H1 (cell line): Measurements from ENCODE around the gene DRD1. TPM values are rescaled to one million over a fixed set of nuclear protein-coding genes. Genes with fewer than 3 reads are reported as not detected.

Experiments used
- CTCF ChIA-PET: fragments of 300-600 bp; sonication (Branson Sonifier 250); formaldehyde crosslinking; loops from one replicate; lab custom pipeline; 2021; ENCODE audit not compliant: partially characterized antibody; lab: Charles Lee
- POLR2A ChIA-PET: fragments of 300-600 bp; sonication (Branson Sonifier 250); formaldehyde crosslinking; loops from one replicate; lab custom pipeline; 2021; ENCODE audit warnings: inconsistent platforms; ENCODE audit not compliant: partially characterized antibody; lab: Charles Lee
- DNase-seq, 2 experiments: peaks; one replicate each; pipeline versions ENCODE4 v3.0.0 to v3.0.0-alpha.2; 2010 to 2022; ENCODE audit warnings: low spot score in 2 of 2, low read depth in 1 of 2, mixed read lengths in 1 of 2
- FAIRE-seq: peaks from 2 replicates; lab custom pipeline; 2011; peaks lifted over from hg19 to GRCh38; lab: Jason Lieb, UNC
- H2AFZ ChIP-seq: 2 replicates; pipeline ENCODE4 v1.8.1; 2012; ENCODE audit warnings: low read length, inconsistent platforms
- H2AK5ac ChIP-seq: 2 replicates; pipeline ENCODE4 v1.6.1; 2013; ENCODE audit warnings: low read depth, low read length
- H2BK120ac ChIP-seq: replicated peaks from 2 replicates; pipeline ENCODE3; 2013; ENCODE audit warnings: low read depth, low read length, inconsistent platforms
- H2BK12ac ChIP-seq: 2 replicates; pipeline ENCODE4 v1.6.1; 2013; ENCODE audit warnings: low read depth, low read length
- H2BK15ac ChIP-seq: 2 replicates; pipeline ENCODE4 v1.6.1; 2013; ENCODE audit warnings: low read length
- H2BK20ac ChIP-seq: 2 replicates; pipeline ENCODE4 v1.6.1; 2013; ENCODE audit warnings: low read length
- H2BK5ac ChIP-seq: 2 replicates; pipeline ENCODE4 v1.6.1; 2013; ENCODE audit warnings: low read depth, low read length
- H3K14ac ChIP-seq: 2 replicates; pipeline ENCODE4 v1.6.1; 2013; ENCODE audit warnings: inconsistent platforms; ENCODE audit not compliant: insufficient read length
- H3K18ac ChIP-seq: 2 replicates; pipeline ENCODE4 v1.6.1; 2013; ENCODE audit warnings: low read length; ENCODE audit errors: extremely low read depth
- H3K23ac ChIP-seq: 2 replicates; pipeline ENCODE4 v1.6.1; 2013; ENCODE audit warnings: inconsistent platforms; ENCODE audit not compliant: insufficient read length
- H3K23me2 ChIP-seq: 2 replicates; pipeline ENCODE4 v1.6.1; 2013; ENCODE audit warnings: low read depth, low read length
- H3K27ac ChIP-seq: 2 replicates; pipeline ENCODE4 v1.6.1; 2011; ENCODE audit warnings: low read depth, low read length, inconsistent platforms
- H3K27me3 ChIP-seq, 4 experiments: replicated peaks in 1 of 4; 1 replicate in 1 of 4; 2 replicates in 3 of 4; pipeline versions ENCODE4 v1.6.1 to v1.8.1; 2011 to 2013; ENCODE audit warnings: low read length in 3 of 4, mild to moderate bottlenecking in 3 of 4, inconsistent platforms in 2 of 4, mixed read lengths in 2 of 4, moderate library complexity in 1 of 4; ENCODE audit not compliant: control insufficient read depth in 3 of 4, insufficient read depth in 3 of 4; ENCODE audit errors: extremely low read depth in 1 of 4
- H3K36me3 ChIP-seq, 4 experiments: 2 replicates each; pipeline versions ENCODE4 v1.6.1 to v1.8.1; 2011 to 2013; ENCODE audit warnings: mild to moderate bottlenecking in 4 of 4, low read length in 3 of 4, moderate library complexity in 2 of 4, control low read depth in 1 of 4, inconsistent platforms in 1 of 4; ENCODE audit not compliant: insufficient read depth in 4 of 4, control insufficient read depth in 2 of 4
- H3K4ac ChIP-seq: replicated peaks from 2 replicates; pipeline ENCODE3; 2013; ENCODE audit warnings: low read length, low read depth, mixed read lengths, inconsistent platforms; ENCODE audit not compliant: insufficient read length
- H3K4me1 ChIP-seq, 4 experiments: replicated peaks in 1 of 4; 1 replicate in 1 of 4; 2 replicates in 3 of 4; pipeline versions ENCODE4 v1.6.1 to v1.8.1; 2011 to 2013; ENCODE audit warnings: low read length in 3 of 4, inconsistent platforms in 2 of 4, mixed read lengths in 1 of 4; ENCODE audit not compliant: insufficient read depth in 4 of 4, control insufficient read depth in 3 of 4
- H3K4me2 ChIP-seq, 2 experiments: 2 replicates each; pipeline versions ENCODE4 v1.6.1 to v1.8.1; 2011 to 2013; ENCODE audit warnings: low read depth in 2 of 2, low read length in 2 of 2, control low read depth in 1 of 2, inconsistent platforms in 1 of 2, mild to moderate bottlenecking in 1 of 2; ENCODE audit not compliant: insufficient read depth in 1 of 2
- H3K4me3 ChIP-seq, 4 experiments: fragments of 200-600, 300-600 bp in 1 of 4; sonication (generic), shearing (Covaris generic), sonication (Bioruptor Twin) in 1 of 4; 2 replicates each; pipeline versions ENCODE4 v1.5.1 to v1.8.1; 2011 to 2016; ENCODE audit warnings: low read length in 4 of 4, low read depth in 3 of 4, control low read depth in 2 of 4, inconsistent platforms in 2 of 4, mild to moderate bottlenecking in 2 of 4, mixed read lengths in 1 of 4, moderate library complexity in 1 of 4; ENCODE audit not compliant: insufficient read depth in 2 of 4; ENCODE audit errors: extremely low read depth in 1 of 4
- H3K56ac ChIP-seq: replicated peaks from 2 replicates; pipeline ENCODE3; 2013; ENCODE audit warnings: low read depth, mild to moderate bottlenecking, mixed read lengths, low read length, inconsistent platforms; ENCODE audit not compliant: insufficient read length
- H3K79me1 ChIP-seq: 2 replicates; pipeline ENCODE4 v1.6.1; 2013; ENCODE audit warnings: low read depth, low read length, control low read depth
- H3K79me2 ChIP-seq, 2 experiments: 2 replicates each; pipeline versions ENCODE4 v1.6.1 to v1.8.1; 2012 to 2013; ENCODE audit warnings: low read length in 2 of 2, mild to moderate bottlenecking in 2 of 2, inconsistent platforms in 1 of 2; ENCODE audit not compliant: insufficient read depth in 2 of 2, control insufficient read depth in 1 of 2
- H3K9ac ChIP-seq, 4 experiments: replicated peaks in 1 of 4; 1 replicate in 1 of 4; 2 replicates in 3 of 4; pipeline versions ENCODE4 v1.6.1 to v1.8.1; 2011 to 2013; ENCODE audit warnings: low read depth in 3 of 4, low read length in 3 of 4, control low read depth in 2 of 4, mild to moderate bottlenecking in 2 of 4, moderate library complexity in 2 of 4, inconsistent platforms in 1 of 4; ENCODE audit errors: extremely low read depth in 1 of 4
- H3K9me3 ChIP-seq, 2 experiments: 2 replicates each; pipeline versions ENCODE4 v1.6.1 to v1.8.1; 2012 to 2013; ENCODE audit warnings: mild to moderate bottlenecking in 2 of 2, moderate library complexity in 2 of 2, control low read depth in 1 of 2, inconsistent platforms in 1 of 2, low read depth in 1 of 2, low read length in 1 of 2, mixed read lengths in 1 of 2; ENCODE audit not compliant: insufficient read depth in 2 of 2
- H4K20me1 ChIP-seq, 2 experiments: replicated peaks in 1 of 2; 2 replicates each; pipeline versions ENCODE3 to v1.8.1; 2011 to 2013; ENCODE audit warnings: inconsistent platforms in 2 of 2, low read length in 2 of 2, mild to moderate bottlenecking in 1 of 2; ENCODE audit not compliant: insufficient read depth in 2 of 2, control insufficient read depth in 1 of 2
- H4K5ac ChIP-seq: 2 replicates; pipeline ENCODE4 v1.6.1; 2013; ENCODE audit warnings: low read length, low read depth, mixed read lengths, inconsistent platforms; ENCODE audit not compliant: insufficient read length
- H4K8ac ChIP-seq: 2 replicates; pipeline ENCODE4 v1.8.0; 2013; ENCODE audit warnings: mild to moderate bottlenecking, moderate library complexity, low read length, inconsistent platforms; ENCODE audit not compliant: insufficient read depth; ENCODE audit errors: extremely low read depth
- H4K91ac ChIP-seq: replicated peaks from 2 replicates; pipeline ENCODE3; 2013; ENCODE audit warnings: low read length, mixed read lengths, inconsistent platforms; ENCODE audit not compliant: insufficient read length
- BACH1 ChIP-seq: IDR thresholded peaks from 2 replicates; pipeline ENCODE4 v1.6.1; 2012; ENCODE audit warnings: low read length, improper control_type of control experiment
- CBX5 ChIP-seq: fragments of 300-800, 300-1000 bp; sonication (generic); IDR thresholded peaks from 2 replicates; pipeline ENCODE4 v1.7.1; 2016; ENCODE audit warnings: antibody characterized with exemption, low read length, low read depth
- GTF2F1 ChIP-seq: IDR thresholded peaks from 2 replicates; pipeline ENCODE4 v1.6.1; 2012; ENCODE audit warnings: low read depth, low read length, improper control_type of control experiment, borderline replicate concordance
- HDAC6 ChIP-seq: IDR thresholded peaks from one replicate; pipeline ENCODE4 v1.7.1; 2012; ENCODE audit warnings: low read depth, mild to moderate bottlenecking, inconsistent platforms, low read length, moderate library complexity
- MAFK ChIP-seq: IDR thresholded peaks from 2 replicates; pipeline ENCODE4 v1.6.1; 2012; ENCODE audit warnings: low read depth, mild to moderate bottlenecking, improper control_type of control experiment, low read length
- RAD21 ChIP-seq, 2 experiments: IDR thresholded peaks in 1 of 2; conservative IDR thresholded peaks in 1 of 2; 2 replicates each; pipeline ENCODE4 v1.6.1; 2011; ENCODE audit warnings: low read depth in 2 of 2, low read length in 2 of 2, improper control_type of control experiment in 1 of 2, inconsistent platforms in 1 of 2, mild to moderate bottlenecking in 1 of 2, moderate library complexity in 1 of 2
- SIRT6 ChIP-seq: IDR thresholded peaks from one replicate; pipeline ENCODE4 v1.7.1; 2012; ENCODE audit warnings: low read length, inconsistent platforms
- SP1 ChIP-seq: IDR thresholded peaks from 2 replicates; pipeline ENCODE4 v1.6.1; 2011; ENCODE audit warnings: low read depth, low read length
- TAF1 ChIP-seq: IDR thresholded peaks from 2 replicates; pipeline ENCODE4 v1.6.1; 2011; ENCODE audit warnings: mild to moderate bottlenecking, low read depth, low read length
- TAF7 ChIP-seq: optimal IDR thresholded peaks from 2 replicates; pipeline ENCODE3; 2011; ENCODE audit warnings: low read depth, mild to moderate bottlenecking, inconsistent platforms, low read length, moderate library complexity, borderline replicate concordance
- TBP ChIP-seq: IDR thresholded peaks from 2 replicates; pipeline ENCODE4 v1.6.1; 2011; ENCODE audit warnings: low read depth, low read length, improper control_type of control experiment
- TCF12 ChIP-seq: IDR thresholded peaks from 2 replicates; pipeline ENCODE4 v1.6.1; 2011; ENCODE audit warnings: low read depth, mild to moderate bottlenecking, low read length
- WGBS, 2 experiments: shearing (Covaris generic) in 1 of 2; methylation state at CpG; one replicate each; pipeline versions ENCODE4 v1.1.6 to v1.1.7; 2013 to 2015; ENCODE audit warnings: low lambda C conversion rate in 2 of 2, mixed read lengths in 2 of 2, inconsistent platforms in 1 of 2, low coverage in 1 of 2, missing lambda C conversion rate in 1 of 2; ENCODE audit not compliant: insufficient replicate concordance in 2 of 2, insufficient coverage in 1 of 2, insufficient read length in 1 of 2; ENCODE audit errors: extremely low coverage in 1 of 2, missing lambda C conversion rate in 1 of 2; 5-methylcytosine and 5-hydroxymethylcytosine counted together
- polyA plus RNA-seq, 7 experiments: library from polyadenylated mRNA; depleted of rRNA in 3 of 7; stranded (reverse) in 5 of 7; unstranded in 2 of 7; fragments of >200 nt in 5 of 7; fragments of 200-250 nt in 2 of 7; gene quantifications; 1 replicate in 5 of 7; 2 replicates in 1 of 7; 4 replicates in 1 of 7; pipeline versions ENCODE4 v1.2.1 to v1.2.3, GENCODE V29; 2011 to 2013; ENCODE audit warnings: missing spikeins in 2 of 7, mixed read lengths in 2 of 7
- total RNA-seq: library from RNA; stranded (reverse); fragmentation: NEBNext Ultra II Directional; extraction: Animal tissue kit (Norgen Biotek cat#: 25700); gene quantifications from 2 replicates; pipeline ENCODE4 v1.2.1, GENCODE V29; 2021
- TF ChIP-seq, protein P1 (sequence below): IDR thresholded peaks from 2 replicates; pipeline ENCODE4 v1.6.1; 2012; ENCODE audit warnings: inconsistent platforms

DRD1 gene
- total and polyA plus RNA-seq, 2 of the 8 experiments (the other 6 are each of a cell fraction or from before 2014, with no cell fraction given) = 0.03 to 0.19 TPM

DNA sequence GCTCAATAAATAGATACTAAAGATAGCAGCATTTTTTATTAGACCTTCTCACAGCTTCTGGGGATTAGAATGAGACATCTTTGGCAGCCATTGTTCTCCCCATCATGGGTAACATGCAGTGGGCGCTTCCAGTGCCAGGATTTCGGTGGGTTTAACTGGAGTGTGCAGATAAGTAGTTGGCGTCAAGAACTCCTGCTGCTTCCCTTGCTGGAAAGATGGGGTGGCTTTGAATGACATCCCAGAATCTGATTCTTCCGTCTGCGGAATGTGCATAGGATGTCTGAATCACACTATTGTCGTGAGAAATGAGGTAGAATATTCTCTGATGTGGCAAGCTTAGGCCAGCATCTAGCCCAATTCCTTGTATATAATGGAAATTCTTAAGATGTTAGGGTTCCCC, 41.6 kb upstream of the DRD1 start:
- H2BK20ac ChIP-seq = no peak overlapping the region
- no peak overlapping the region for H3K23ac ChIP-seq
- H3K18ac ChIP-seq = no peak overlapping the region
- no peak overlapping the region for H2BK15ac ChIP-seq
- no peak overlapping the region for H3K27ac ChIP-seq
- no peak for DNase-seq
- no peak overlapping the region for H4K5ac ChIP-seq
- no peaks in the 10 kb centered on the region for H3K4me1 ChIP-seq
- no peaks in the 10 kb centered on the region for H3K9me3 ChIP-seq
- TF ChIP-seq MAFK (no peak), CBX5 (no peak), SIRT6 (no peak), TAF1 (no peak), TBP (no peak), RAD21 (IDR thresholded peaks at IDR 0.05 in 1 of 2, conservative IDR thresholded peaks at IDR 0.05 in 1 of 2; ENCODE audit: low read depth in 2 of 2, low read length in 2 of 2) (no peak), SP1 (no peak), TAF7 (no peak), HDAC6 (no peak), GTF2F1 (no peak), BACH1 (no peak), TCF12 (no peak)
- TF ChIP-seq, protein P1, sequence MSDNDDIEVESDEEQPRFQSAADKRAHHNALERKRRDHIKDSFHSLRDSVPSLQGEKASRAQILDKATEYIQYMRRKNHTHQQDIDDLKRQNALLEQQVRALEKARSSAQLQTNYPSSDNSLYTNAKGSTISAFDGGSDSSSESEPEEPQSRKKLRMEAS = no peak
- H3K4ac ChIP-seq = no peak overlapping the region
- no peak overlapping the region for H4K91ac ChIP-seq
- POLR2A ChIA-PET = no interaction called here
- H2BK5ac ChIP-seq = no peak overlapping the region
- no peak overlapping the region for H3K14ac ChIP-seq
- H4K20me1 ChIP-seq = peaks cover 27 to 29% of the 10 kb centered on the region in 2 experiments
- no peak overlapping the region for H3K9ac ChIP-seq
- H3K79me2 ChIP-seq = peaks cover 11 to 98% of the 10 kb centered on the region in 2 experiments
- no peak overlapping the region for H3K4me3 ChIP-seq
- no peak overlapping the region for H4K8ac ChIP-seq
- peaks cover 2 to 20% (median 11%) of the 10 kb centered on the region in 4 experiments; a peak in 6 of 8 replicates for H3K36me3 ChIP-seq
- H2BK12ac ChIP-seq = no peak overlapping the region
- H2AK5ac ChIP-seq = no peak overlapping the region
- FAIRE-seq = no peak
- H2AFZ ChIP-seq = no peak overlapping the region
- no peak overlapping the region for H3K4me2 ChIP-seq
- H3K79me1 ChIP-seq = peaks cover 22% of the 10 kb centered on the region
- H3K23me2 ChIP-seq = no peaks in the 10 kb centered on the region
- WGBS, 2 experiments = 88% methylated on average over 6 of the region's 6 CpGs; no CpG with 5 or more reads in 1 of the 2 experiments
- H3K56ac ChIP-seq = no peak overlapping the region
- H3K27me3 ChIP-seq = no peaks in the 10 kb centered on the region
- no peak overlapping the region for H2BK120ac ChIP-seq
- CTCF ChIA-PET = interaction anchor here (0.8 kb wide), 1 partner anchor 21 kb away, joined by 3 read pairs; no protein-coding TSS in a partner anchor
